Measurements from ENCODE around the gene LYPD6B. TPM values are rescaled to one million over a fixed set of nuclear protein-coding genes. Genes with fewer than 3 reads are reported as not detected.

LYPD6B gene
- total RNA-seq, 1 donor from 2014 or later = 13.5 TPM

DNA sequence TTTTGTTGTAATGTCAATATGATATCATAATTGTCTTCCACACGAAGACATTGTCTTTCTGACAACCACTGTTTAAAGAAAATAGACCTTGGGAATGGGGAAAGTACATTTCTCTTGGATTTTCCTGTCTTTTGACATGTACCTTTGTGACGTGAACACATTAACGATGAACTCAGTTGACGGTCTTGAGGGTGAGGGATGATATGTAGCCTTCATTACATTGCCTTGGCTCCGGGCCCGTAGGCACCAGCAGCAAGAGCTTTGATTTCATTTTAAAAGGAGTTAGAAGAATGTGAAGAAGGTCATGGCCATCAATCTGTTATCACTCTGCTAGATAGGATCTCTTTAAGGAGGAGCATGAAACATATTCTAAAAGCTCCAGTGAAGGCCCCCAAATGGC lies 80.9 kb downstream of the LYPD6B start:
- Mint-ChIP-seq H3K27ac (ENCODE audit: unreplicated experiment) (no peak overlapping the region), H3K36me3 (ENCODE audit: unreplicated experiment) (no peaks in the 10 kb centered on the region), H3K27me3 (ENCODE audit: unreplicated experiment) (no peaks in the 10 kb centered on the region), H3K4me3 (ENCODE audit: unreplicated experiment) (no peak overlapping the region), H3K9me3 (ENCODE audit: unreplicated experiment) (no peaks in the 10 kb centered on the region), H3K4me1 (ENCODE audit: unreplicated experiment) (peaks cover 2% of the 10 kb centered on the region)
- TF ChIP-seq, protein P1, sequence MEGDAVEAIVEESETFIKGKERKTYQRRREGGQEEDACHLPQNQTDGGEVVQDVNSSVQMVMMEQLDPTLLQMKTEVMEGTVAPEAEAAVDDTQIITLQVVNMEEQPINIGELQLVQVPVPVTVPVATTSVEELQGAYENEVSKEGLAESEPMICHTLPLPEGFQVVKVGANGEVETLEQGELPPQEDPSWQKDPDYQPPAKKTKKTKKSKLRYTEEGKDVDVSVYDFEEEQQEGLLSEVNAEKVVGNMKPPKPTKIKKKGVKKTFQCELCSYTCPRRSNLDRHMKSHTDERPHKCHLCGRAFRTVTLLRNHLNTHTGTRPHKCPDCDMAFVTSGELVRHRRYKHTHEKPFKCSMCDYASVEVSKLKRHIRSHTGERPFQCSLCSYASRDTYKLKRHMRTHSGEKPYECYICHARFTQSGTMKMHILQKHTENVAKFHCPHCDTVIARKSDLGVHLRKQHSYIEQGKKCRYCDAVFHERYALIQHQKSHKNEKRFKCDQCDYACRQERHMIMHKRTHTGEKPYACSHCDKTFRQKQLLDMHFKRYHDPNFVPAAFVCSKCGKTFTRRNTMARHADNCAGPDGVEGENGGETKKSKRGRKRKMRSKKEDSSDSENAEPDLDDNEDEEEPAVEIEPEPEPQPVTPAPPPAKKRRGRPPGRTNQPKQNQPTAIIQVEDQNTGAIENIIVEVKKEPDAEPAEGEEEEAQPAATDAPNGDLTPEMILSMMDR (IDR thresholded peaks at IDR 0.05) = no peak
- no peak for DNase-seq (ENCODE audit: extremely low spot score, unreplicated experiment)

DNA sequence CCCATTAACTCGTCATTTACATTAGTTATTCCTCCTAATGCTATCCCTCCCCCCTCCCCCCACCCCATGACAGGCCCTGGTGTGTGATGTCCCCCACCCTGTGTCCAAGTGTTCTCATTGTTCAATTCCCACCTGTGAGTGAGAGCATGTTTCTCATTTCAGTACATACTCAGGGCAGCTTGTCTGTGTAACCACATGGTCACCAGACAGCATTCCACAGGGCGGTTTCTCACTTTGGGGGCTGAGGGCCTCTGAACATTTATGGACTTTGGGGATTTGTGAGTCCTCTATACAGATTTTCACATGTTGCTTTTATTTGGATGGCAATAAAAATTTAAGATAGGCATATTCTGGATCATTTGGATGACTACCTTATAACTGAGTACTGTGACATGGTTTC lies 84.0 kb downstream of the LYPD6B start:
- no peaks in the 10 kb centered on the region for H3K27me3 Mint-ChIP-seq (ENCODE audit: unreplicated experiment)
- no peak overlapping the region for H3K4me3 Mint-ChIP-seq (ENCODE audit: unreplicated experiment)
- DNase-seq (ENCODE audit: extremely low spot score, unreplicated experiment) = no peak
- H3K9me3 Mint-ChIP-seq (ENCODE audit: unreplicated experiment) = no peaks in the 10 kb centered on the region
- no peak overlapping the region for H3K27ac Mint-ChIP-seq (ENCODE audit: unreplicated experiment)
- H3K4me1 Mint-ChIP-seq (ENCODE audit: unreplicated experiment) = peaks cover 2% of the 10 kb centered on the region
- TF ChIP-seq, protein P1 (IDR thresholded peaks at IDR 0.05) = no peak
- no peaks in the 10 kb centered on the region for H3K36me3 Mint-ChIP-seq (ENCODE audit: unreplicated experiment)

GRCh38 chr2:149125031-149125725 lies 86.7 kb downstream of the LYPD6B start:
- Mint-ChIP-seq H3K36me3 (ENCODE audit: unreplicated experiment) (no peaks in the 10 kb centered on the region), H3K4me1 (ENCODE audit: unreplicated experiment) (peaks cover 2% of the 10 kb centered on the region), H3K27me3 (ENCODE audit: unreplicated experiment) (no peaks in the 10 kb centered on the region), H3K27ac (ENCODE audit: unreplicated experiment) (no peak overlapping the region), H3K4me3 (ENCODE audit: unreplicated experiment) (no peak overlapping the region), H3K9me3 (ENCODE audit: unreplicated experiment) (no peaks in the 10 kb centered on the region)
- DNase-seq (ENCODE audit: extremely low spot score, unreplicated experiment) = no peak
- TF ChIP-seq, protein P1 (IDR thresholded peaks at IDR 0.05) = no peak

- Mint-ChIP-seq H3K9me3 (ENCODE audit: unreplicated experiment) (no peaks in the 10 kb centered on the region), H3K27me3 (ENCODE audit: unreplicated experiment) (no peaks in the 10 kb centered on the region), H3K4me1 (ENCODE audit: unreplicated experiment) (peaks cover 2% of the 10 kb centered on the region), H3K36me3 (ENCODE audit: unreplicated experiment) (peaks cover 3% of the 10 kb centered on the region), H3K4me3 (ENCODE audit: unreplicated experiment) (no peak overlapping the region), H3K27ac (ENCODE audit: unreplicated experiment) (no peak overlapping the region)
- DNase-seq (ENCODE audit: extremely low spot score, unreplicated experiment) = no peak
- TF ChIP-seq, protein P1 (IDR thresholded peaks at IDR 0.05) = no peak
These were observed 90.9 kb downstream of the LYPD6B start for GRCh38 chr2:149129433-149129832.

GRCh38 chr2:149132339-149132738 lies 93.8 kb downstream of the LYPD6B start:
- Mint-ChIP-seq H3K9me3 (ENCODE audit: unreplicated experiment) (no peaks in the 10 kb centered on the region), H3K27me3 (ENCODE audit: unreplicated experiment) (no peaks in the 10 kb centered on the region), H3K36me3 (ENCODE audit: unreplicated experiment) (peaks cover 3% of the 10 kb centered on the region), H3K27ac (ENCODE audit: unreplicated experiment) (no peak overlapping the region), H3K4me3 (ENCODE audit: unreplicated experiment) (no peak overlapping the region), H3K4me1 (ENCODE audit: unreplicated experiment) (peaks cover 3% of the 10 kb centered on the region)
- TF ChIP-seq, protein P1 (IDR thresholded peaks at IDR 0.05) = no peak
- no peak for DNase-seq (ENCODE audit: extremely low spot score, unreplicated experiment)
